SK-N-MC (cell line): ENCODE measurements around the gene PAQR7.

Experiments
- DNase-seq: peaks from one replicate; pipeline ENCODE4 v3.0.0-alpha.2; 2011; ENCODE audit warnings: low read depth, low spot score
- H3K27ac ChIP-seq: fragments of 200-600 bp; sonication (generic); 2 replicates; pipeline ENCODE4 v1.5.1; 2016; ENCODE audit warnings: mixed run types
- H3K36me3 ChIP-seq: fragments of 200-600 bp; sonication (generic); 2 replicates; pipeline ENCODE4 v1.6.1; 2017; ENCODE audit warnings: antibody characterized with exemption, low read length, mixed read lengths; ENCODE audit not compliant: insufficient read depth
- H3K4me3 ChIP-seq: fragments of 200-600 bp; sonication (generic); 2 replicates; pipeline ENCODE4 v1.5.1; 2016
- H3K9ac ChIP-seq: fragments of 200-600 bp; sonication (generic); 2 replicates; pipeline ENCODE4 v1.8.0; 2017; ENCODE audit warnings: mixed run types, mixed read lengths; ENCODE audit not compliant: insufficient read length
- H3K9me3 ChIP-seq: fragments of 200-600 bp; sonication (generic); 2 replicates; pipeline ENCODE4 v1.6.1; 2017; ENCODE audit warnings: low read depth, mild to moderate bottlenecking, antibody characterized with exemption, low read length, moderate library complexity, mixed read lengths
- EZH2 ChIP-seq: fragments of 200-600 bp; sonication (generic); IDR thresholded peaks from one replicate; pipeline ENCODE4 v1.6.1; 2017; ENCODE audit warnings: antibody characterized with exemption
- FOXP2 ChIP-seq: optimal IDR thresholded peaks from 2 replicates; pipeline ENCODE3; 2011; ENCODE audit warnings: mild to moderate bottlenecking, moderate library complexity; ENCODE audit not compliant: insufficient read depth; ENCODE audit errors: extremely low read length, control extremely low read depth
- POLR2AphosphoS5 ChIP-seq: IDR thresholded peaks from 2 replicates; pipeline ENCODE4 v1.6.1; 2012; ENCODE audit warnings: mild to moderate bottlenecking, low read depth, low read length, borderline replicate concordance

The PAQR7 gene

DNA sequence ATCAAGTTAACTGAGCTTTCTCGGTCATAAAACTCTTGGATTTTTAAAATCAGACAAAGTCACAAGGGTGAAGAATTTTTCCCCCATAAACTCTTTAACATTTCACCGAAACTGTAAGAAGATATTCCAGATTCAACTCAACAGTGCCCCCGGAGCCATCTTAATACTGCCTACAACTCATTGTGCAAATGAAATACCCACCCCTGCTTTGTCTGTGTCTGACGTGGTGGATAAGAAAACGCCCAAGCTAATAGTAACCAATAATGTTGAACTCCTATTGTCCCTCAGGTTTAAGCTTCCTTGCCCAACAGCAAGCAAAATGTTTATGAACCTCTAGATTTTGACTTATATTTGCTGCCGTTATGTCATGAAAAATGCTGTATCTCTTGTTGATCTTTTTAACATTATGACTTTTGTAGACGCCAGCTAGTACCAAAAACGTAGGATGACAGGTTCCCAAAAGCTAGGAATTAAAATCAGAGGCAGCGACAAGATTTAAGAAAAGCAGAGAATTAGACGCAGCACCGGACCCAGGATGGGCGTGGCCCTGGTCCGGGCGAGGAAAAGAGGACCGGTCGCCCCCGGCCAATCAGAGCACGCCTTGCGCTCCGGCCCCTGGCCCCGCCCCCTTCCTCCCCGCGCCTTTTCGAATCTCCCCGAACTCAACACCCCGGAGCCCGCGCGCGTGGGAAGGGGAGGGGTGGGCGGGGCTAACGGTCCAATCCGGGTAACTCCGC is 29.6 kb upstream of the PAQR7 start:
- peak overlapping the region; percentile 90 for H3K27ac ChIP-seq
- peak overlapping the region; percentile 98 for H3K9ac ChIP-seq
- no peaks in the 10 kb centered on the region for H3K9me3 ChIP-seq
- H3K4me3 ChIP-seq, result peak overlapping the region; percentile 99
- DNase-seq, result peak; percentile 59
- TF ChIP-seq FOXP2 (no peak), EZH2 (no peak), POLR2AphosphoS5 (no peak)
- H3K36me3 ChIP-seq, result peaks cover 52% of the 10 kb centered on the region

- Histone ChIP-seq H3K4me3 (peak overlapping the region; percentile 99), H3K9me3 (no peaks in the 10 kb centered on the region), H3K27ac (no peak overlapping the region), H3K9ac (peak overlapping the region; percentile 94), H3K36me3 (peaks cover 63% of the 10 kb centered on the region)
- DNase-seq, result no peak
- TF ChIP-seq EZH2, result no peak
- no peak for TF ChIP-seq POLR2AphosphoS5
- no peak for TF ChIP-seq FOXP2
These were observed 28.5 kb upstream of the PAQR7 start for GRCh38 chr1:25903986-25904385.

- peaks cover 78% of the 10 kb centered on the region for H3K36me3 ChIP-seq
- H3K9ac ChIP-seq, result peak overlapping the region; percentile 0
- DNase-seq, result no peak
- no peaks in the 10 kb centered on the region for H3K9me3 ChIP-seq
- TF ChIP-seq POLR2AphosphoS5 (no peak), FOXP2 (no peak), EZH2 (no peak)
- peak overlapping the region; percentile 39; the same call in 1 of the 2 replicates for H3K27ac ChIP-seq
- H3K4me3 ChIP-seq, result peak overlapping the region; percentile 20
These were observed 27.0 kb upstream of the PAQR7 start for GRCh38 chr1:25902462-25902861.

DNA sequence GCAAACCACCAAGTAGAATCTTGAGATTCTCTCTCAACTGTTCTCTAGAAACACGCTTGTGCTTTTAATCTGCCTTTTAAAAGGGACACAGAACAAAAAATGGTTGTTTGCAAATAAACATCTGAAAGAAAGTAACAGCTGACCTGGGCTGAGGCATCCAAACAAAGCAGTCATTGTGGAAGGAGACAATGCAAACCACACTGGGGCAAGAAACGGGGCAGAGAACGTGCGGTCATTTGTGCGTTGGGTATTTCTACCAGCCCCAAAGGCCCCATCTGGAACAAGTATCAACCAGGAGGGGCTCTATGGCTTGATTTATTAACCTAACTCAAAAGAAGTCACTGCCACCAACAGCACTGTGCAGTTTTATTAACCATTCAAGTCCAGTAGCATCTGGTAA is 24.7 kb upstream of the PAQR7 start:
- TF ChIP-seq EZH2, result no peak
- TF ChIP-seq FOXP2, result no peak
- TF ChIP-seq POLR2AphosphoS5, result no peak
- DNase-seq, result no peak
- H3K4me3 ChIP-seq, result no peak overlapping the region

DNA sequence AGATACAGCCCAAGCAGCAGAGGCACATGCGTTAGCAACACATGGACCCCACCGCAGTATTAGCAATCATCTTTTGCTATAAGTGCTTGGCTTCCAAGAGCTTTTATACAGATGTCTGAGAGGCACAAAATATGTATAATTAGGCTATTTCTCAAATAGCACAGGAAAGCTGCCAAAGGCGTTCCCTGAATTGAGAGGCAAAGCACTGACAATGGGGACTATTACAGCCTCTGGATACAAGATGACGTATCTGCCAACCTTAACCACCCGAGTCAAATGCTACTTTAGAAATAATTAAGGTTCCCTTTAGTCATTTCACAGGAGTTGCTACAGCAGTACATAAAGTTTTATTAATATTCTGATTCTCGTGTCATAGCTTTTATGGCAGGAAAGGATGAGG is 24.3 kb upstream of the PAQR7 start:
- H3K27ac ChIP-seq, result 0 out of 2 replicates have a peak overlapping the region, but pooled peaks have one; percentile 25
- H3K9ac ChIP-seq, result no peak overlapping the region
- no peaks in the 10 kb centered on the region for H3K9me3 ChIP-seq
- TF ChIP-seq POLR2AphosphoS5 (no peak), FOXP2 (no peak)
- H3K4me3 ChIP-seq, result no peak overlapping the region
- peaks cover 83% of the 10 kb centered on the region for H3K36me3 ChIP-seq
- DNase-seq, result no peak

More for the DNA sequence above, 24.7 kb upstream of the PAQR7 start:
- Histone ChIP-seq H3K27ac (no peak overlapping the region), H3K36me3 (peaks cover 87% of the 10 kb centered on the region), H3K9ac (no peak overlapping the region), H3K9me3 (no peaks in the 10 kb centered on the region)

DNA sequence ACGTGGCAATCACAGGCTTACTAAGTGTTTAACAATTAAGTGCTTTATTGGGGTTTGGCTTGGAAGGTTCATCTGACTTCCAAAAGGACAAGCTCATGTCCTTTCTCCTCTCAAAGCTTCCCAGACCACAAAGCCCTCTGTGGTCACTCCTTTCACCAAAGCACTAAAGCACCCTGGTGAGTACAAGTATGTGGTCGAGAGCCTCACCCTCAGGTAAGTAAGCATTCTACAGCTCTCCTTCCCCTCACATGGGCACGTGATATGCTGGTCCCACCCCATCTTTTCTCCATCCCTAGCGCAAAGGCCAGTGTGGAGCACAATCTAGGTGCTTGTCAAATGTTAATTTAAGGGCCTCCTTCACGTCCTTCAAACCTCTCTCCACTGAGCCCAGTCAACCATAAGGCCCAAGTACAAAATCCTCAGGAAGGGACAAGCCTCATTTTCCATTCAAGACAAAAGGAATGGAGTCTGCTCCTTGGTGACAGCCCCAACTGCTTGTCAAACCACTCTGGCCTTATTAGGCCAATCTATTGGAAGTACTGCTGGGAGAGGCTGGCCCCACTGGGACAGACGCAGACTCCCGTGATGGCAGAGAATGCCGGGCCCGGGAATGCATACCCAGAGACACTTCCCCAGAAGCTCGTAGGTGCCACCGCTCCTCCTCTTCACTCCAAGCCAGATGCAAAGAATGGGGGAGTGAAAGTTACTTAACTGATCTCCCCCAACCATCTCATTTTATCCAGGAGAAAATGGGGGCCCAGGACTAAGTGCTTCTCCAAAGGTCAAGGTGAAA is 22.9 kb upstream of the PAQR7 start:
- H3K4me3 ChIP-seq, result no peak overlapping the region
- H3K27ac ChIP-seq, result peak overlapping the region; percentile 52
- DNase-seq, result no peak
- H3K9ac ChIP-seq, result no peak overlapping the region
- TF ChIP-seq POLR2AphosphoS5 (no peak; the same call in 1 of the 2 replicates), FOXP2 (no peak), EZH2 (no peak)
- peaks cover 75% of the 10 kb centered on the region for H3K36me3 ChIP-seq
- H3K9me3 ChIP-seq, result no peaks in the 10 kb centered on the region

GRCh38 chr1:25897754-25898153 is 22.2 kb upstream of the PAQR7 start:
- no peak for TF ChIP-seq FOXP2
- no peak; the same call in 1 of the 2 replicates for TF ChIP-seq POLR2AphosphoS5
- no peak for TF ChIP-seq EZH2
- Histone ChIP-seq H3K9me3 (no peaks in the 10 kb centered on the region), H3K4me3 (no peak overlapping the region), H3K27ac (peak overlapping the region; percentile 52), H3K36me3 (peaks cover 69% of the 10 kb centered on the region), H3K9ac (no peak overlapping the region)
- no peak for DNase-seq

DNA sequence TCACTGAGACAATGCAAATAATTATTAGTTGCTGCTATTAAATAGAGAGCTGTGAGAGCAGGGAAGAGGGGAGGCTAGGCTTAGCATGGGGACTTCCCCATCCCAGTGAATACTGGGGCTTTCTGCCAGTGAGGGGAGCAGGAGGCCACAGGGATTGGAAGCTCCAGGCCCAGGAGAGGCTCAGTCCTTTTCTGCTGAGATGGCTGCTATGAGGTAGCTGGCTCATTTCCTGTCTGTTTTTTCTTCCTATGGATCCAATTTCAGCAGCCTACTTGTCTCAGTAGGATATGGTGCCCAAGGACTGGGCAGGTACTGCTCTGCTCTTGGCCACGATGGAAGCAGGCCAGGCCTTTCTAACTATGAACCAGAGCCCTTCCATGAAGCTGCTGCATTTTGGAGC is 20.8 kb upstream of the PAQR7 start:
- Histone ChIP-seq H3K9me3 (no peaks in the 10 kb centered on the region), H3K27ac (peak overlapping the region; percentile 84), H3K4me3 (no peak overlapping the region), H3K36me3 (peaks cover 54% of the 10 kb centered on the region), H3K9ac (peak overlapping the region; percentile 14)
- no peak for TF ChIP-seq EZH2
- TF ChIP-seq FOXP2, result no peak
- TF ChIP-seq POLR2AphosphoS5, result no peak; the same call in 1 of the 2 replicates
- DNase-seq, result no peak
